CD14-positive monocyte (primary cell): ENCODE results near the gene SPTBN1. TPM values are rescaled to one million over a fixed set of nuclear protein-coding genes. Genes with fewer than 3 reads are reported as not detected.

Experiments
- DNase-seq, 3 donors: peaks; one replicate each; pipeline ENCODE4 v3.0.0-alpha.2; 2011 to 2022
- H2AFZ ChIP-seq: 2 replicates; pipeline ENCODE4 v1.6.0; 2012; ENCODE audit warnings: mild to moderate bottlenecking, low read depth, low read length, inconsistent platforms; ENCODE audit not compliant: insufficient read depth, poor library complexity, severe bottlenecking
- H3K27ac ChIP-seq, 2 donors: 1 replicate in 1 of 2; 2 replicates in 1 of 2; pipeline ENCODE4 v1.5.1; 2012 to 2013; ENCODE audit warnings: low read length in 2 of 2, control low read depth in 1 of 2, inconsistent platforms in 1 of 2, low read depth in 1 of 2, mild to moderate bottlenecking in 1 of 2
- H3K27me3 ChIP-seq, 2 donors: one replicate each; pipeline versions ENCODE4 v1.6.0 to v1.6.1; 2011 to 2013; ENCODE audit warnings: low read length in 2 of 2; ENCODE audit not compliant: control insufficient read depth in 2 of 2, insufficient read depth in 2 of 2
- H3K36me3 ChIP-seq, 2 donors: replicated peaks in 1 of 2; 1 replicate in 1 of 2; 2 replicates in 1 of 2; pipeline versions ENCODE4 v1.5.1 to v1.6.1; 2012 to 2013; ENCODE audit warnings: low read length in 2 of 2, control low read depth in 1 of 2, inconsistent platforms in 1 of 2, mild to moderate bottlenecking in 1 of 2; ENCODE audit not compliant: insufficient read depth in 2 of 2, control insufficient read depth in 1 of 2
- H3K4me1 ChIP-seq, 2 donors: 1 replicate in 1 of 2; 2 replicates in 1 of 2; pipeline versions ENCODE4 v1.5.1 to v1.6.1; 2012 to 2013; ENCODE audit warnings: low read length in 2 of 2, control low read depth in 1 of 2, inconsistent platforms in 1 of 2, mild to moderate bottlenecking in 1 of 2, moderate library complexity in 1 of 2; ENCODE audit not compliant: insufficient read depth in 2 of 2, control insufficient read depth in 1 of 2
- H3K4me2 ChIP-seq: replicated peaks from 2 replicates; pipeline ENCODE3; 2012; ENCODE audit warnings: low read length, moderate library complexity, mild to moderate bottlenecking; ENCODE audit not compliant: poor library complexity, severe bottlenecking; ENCODE audit errors: extremely low read depth
- H3K4me3 ChIP-seq, 3 experiments: fragments of 200-600 bp in 1 of 3; sonication (generic) in 1 of 3; replicated peaks in 1 of 3; 1 replicate in 2 of 3; 2 replicates in 1 of 3; pipeline ENCODE4 v1.5.1; 2011 to 2013; ENCODE audit warnings: low read length in 3 of 3, mild to moderate bottlenecking in 3 of 3, control low read depth in 2 of 3, low read depth in 2 of 3, inconsistent platforms in 1 of 3, moderate library complexity in 1 of 3
- H3K79me2 ChIP-seq: 2 replicates; pipeline ENCODE4 v1.6.0; 2012; ENCODE audit warnings: mild to moderate bottlenecking, control low read depth, inconsistent platforms, low read length, moderate library complexity; ENCODE audit not compliant: insufficient read depth
- H3K9ac ChIP-seq: 2 replicates; pipeline ENCODE4 v1.6.0; 2017; ENCODE audit warnings: low read length, mild to moderate bottlenecking; ENCODE audit not compliant: insufficient read depth, poor library complexity, severe bottlenecking
- H3K9me3 ChIP-seq, 2 donors: replicated peaks in 1 of 2; 1 replicate in 1 of 2; 2 replicates in 1 of 2; pipeline versions ENCODE4 v1.5.1 to v1.6.1; 2012 to 2013; ENCODE audit warnings: low read length in 2 of 2, control low read depth in 1 of 2; ENCODE audit not compliant: control insufficient read depth in 1 of 2, insufficient read depth in 1 of 2
- H4K20me1 ChIP-seq: 2 replicates; pipeline ENCODE4 v1.6.0; 2012; ENCODE audit warnings: mild to moderate bottlenecking, low read length, control low read depth, moderate library complexity; ENCODE audit not compliant: insufficient read depth
- H3K27ac Mint-ChIP-seq, 7 donors: one replicate each; pipeline ENCODE4 v1.8.0; 2020; ENCODE audit warnings: mild to moderate bottlenecking in 7 of 7, mixed read lengths in 7 of 7, moderate library complexity in 6 of 7, inconsistent platforms in 2 of 7
- H3K27me3 Mint-ChIP-seq, 3 donors: one replicate each; pipeline ENCODE4 v1.8.0; 2021 to 2022; ENCODE audit warnings: low read depth in 3 of 3, mild to moderate bottlenecking in 3 of 3, mixed read lengths in 3 of 3, moderate library complexity in 3 of 3, inconsistent platforms in 1 of 3
- H3K36me3 Mint-ChIP-seq, 2 donors: one replicate each; pipeline ENCODE4 v1.8.0; 2020; ENCODE audit warnings: mixed read lengths in 2 of 2, inconsistent platforms in 1 of 2, mild to moderate bottlenecking in 1 of 2
- H3K4me1 Mint-ChIP-seq: one replicate; pipeline ENCODE4 v1.8.0; 2020; ENCODE audit warnings: mild to moderate bottlenecking, mixed read lengths
- H3K4me3 Mint-ChIP-seq, 2 donors: one replicate each; pipeline ENCODE4 v1.8.0; 2020; ENCODE audit warnings: mild to moderate bottlenecking in 2 of 2, mixed read lengths in 2 of 2, moderate library complexity in 1 of 2
- H3K9me3 Mint-ChIP-seq, 7 donors: one replicate each; pipeline ENCODE4 v1.8.0; 2020 to 2022; ENCODE audit warnings: mixed read lengths in 7 of 7, mild to moderate bottlenecking in 6 of 7, moderate library complexity in 6 of 7, inconsistent platforms in 2 of 7
- CTCF ChIP-seq: fragments of 200-600 bp; IDR thresholded peaks from one replicate; pipeline ENCODE4 v1.8.0; 2022; ENCODE audit warnings: antibody characterized with exemption, mild to moderate bottlenecking
- WGBS: methylation state at CpG from one replicate; pipeline ENCODE4 v1.1.5; 2013; ENCODE audit warnings: missing lambda C conversion rate; ENCODE audit not compliant: insufficient coverage; 5-methylcytosine and 5-hydroxymethylcytosine counted together
- intact Hi-C, 2 donors: fragments of 100-400 bp; cut with micrococcal nuclease; formaldehyde crosslinking; loops; one replicate each; pipeline versions ENCODE4 v1.15.0 to v1.15.1; 2023
- polyA plus RNA-seq, 3 donors: library from polyadenylated mRNA; depleted of rRNA in 1 of 3; unstranded in 2 of 3; stranded (reverse) in 1 of 3; fragments of 300-500 nt in 2 of 3; fragments of >200 nt in 1 of 3; fragmentation: Illumina TruSeq in 2 of 3; gene quantifications; 1 replicate in 2 of 3; 2 replicates in 1 of 3; pipeline ENCODE4 v1.2.3, GENCODE V29; 2012 to 2021

The SPTBN1 gene
- polyA plus RNA-seq, 3 donors = 0.79 to 2.8 (median 1.7) TPM

GRCh38 chr2:54586494-54586893 lies 130.4 kb downstream of the SPTBN1 start:
- no peaks in the 10 kb centered on the region for H3K27me3 Mint-ChIP-seq
- H3K4me1 ChIP-seq = peaks cover 14 to 28% of the 10 kb centered on the region in 2 donors
- intact Hi-C loops = no loop called here
- no peak for DNase-seq
- no peaks in the 10 kb centered on the region for H4K20me1 ChIP-seq
- 100% methylated on average over 1 of the region's 4 CpGs for WGBS
- H3K27ac ChIP-seq = no peak overlapping the region
- H3K9me3 ChIP-seq = no peaks in the 10 kb centered on the region
- H3K36me3 Mint-ChIP-seq = peaks cover 8 to 10% of the 10 kb centered on the region in 2 donors
- H3K4me2 ChIP-seq = no peak overlapping the region
- no peak overlapping the region for H2AFZ ChIP-seq
- TF ChIP-seq CTCF = no peak
- H3K79me2 ChIP-seq = peaks cover 92% of the 10 kb centered on the region
- no peak overlapping the region for H3K4me3 ChIP-seq
- H3K4me1 Mint-ChIP-seq = peaks cover 41% of the 10 kb centered on the region
- no peak overlapping the region for H3K9ac ChIP-seq
- H3K27me3 ChIP-seq = no peaks in the 10 kb centered on the region
- H3K9me3 Mint-ChIP-seq = no peaks in the 10 kb centered on the region
- H3K36me3 ChIP-seq = no peaks in the 10 kb centered on the region
- no peak overlapping the region for H3K4me3 Mint-ChIP-seq
- H3K27ac Mint-ChIP-seq = no peak overlapping the region

GRCh38 chr2:54587171-54588016 lies 131.3 kb downstream of the SPTBN1 start:
- H3K9ac ChIP-seq = no peak overlapping the region
- no peak overlapping the region for H3K4me3 Mint-ChIP-seq

More at GRCh38 chr2:54587171-54588016, 131.3 kb downstream of the SPTBN1 start:
- H3K4me3 ChIP-seq = no peak overlapping the region
- no peaks in the 10 kb centered on the region for H3K9me3 ChIP-seq
- no peak for DNase-seq
- Mint-ChIP-seq H3K9me3 (no peaks in the 10 kb centered on the region), H3K36me3 (peaks cover 8 to 10% of the 10 kb centered on the region in 2 donors), H3K27ac (peak overlapping the region in 1 of 7 donors; percentile 63), H3K27me3 (no peaks in the 10 kb centered on the region), H3K4me1 (peaks cover 33% of the 10 kb centered on the region)
- H3K4me1 ChIP-seq = peaks cover 8 to 19% of the 10 kb centered on the region in 2 donors
- H3K36me3 ChIP-seq = no peaks in the 10 kb centered on the region
- H3K27me3 ChIP-seq = no peaks in the 10 kb centered on the region
- H2AFZ ChIP-seq = no peak overlapping the region
- no peak for TF ChIP-seq CTCF
- peaks cover 88% of the 10 kb centered on the region for H3K79me2 ChIP-seq
- 100% methylated on average over 4 of the region's 8 CpGs for WGBS
- H4K20me1 ChIP-seq = no peaks in the 10 kb centered on the region
- H3K4me2 ChIP-seq = no peak overlapping the region
- H3K27ac ChIP-seq = no peak overlapping the region
- intact Hi-C loops = no loop called here
